ENCODE data around the gene RET.

The RET gene

DNA sequence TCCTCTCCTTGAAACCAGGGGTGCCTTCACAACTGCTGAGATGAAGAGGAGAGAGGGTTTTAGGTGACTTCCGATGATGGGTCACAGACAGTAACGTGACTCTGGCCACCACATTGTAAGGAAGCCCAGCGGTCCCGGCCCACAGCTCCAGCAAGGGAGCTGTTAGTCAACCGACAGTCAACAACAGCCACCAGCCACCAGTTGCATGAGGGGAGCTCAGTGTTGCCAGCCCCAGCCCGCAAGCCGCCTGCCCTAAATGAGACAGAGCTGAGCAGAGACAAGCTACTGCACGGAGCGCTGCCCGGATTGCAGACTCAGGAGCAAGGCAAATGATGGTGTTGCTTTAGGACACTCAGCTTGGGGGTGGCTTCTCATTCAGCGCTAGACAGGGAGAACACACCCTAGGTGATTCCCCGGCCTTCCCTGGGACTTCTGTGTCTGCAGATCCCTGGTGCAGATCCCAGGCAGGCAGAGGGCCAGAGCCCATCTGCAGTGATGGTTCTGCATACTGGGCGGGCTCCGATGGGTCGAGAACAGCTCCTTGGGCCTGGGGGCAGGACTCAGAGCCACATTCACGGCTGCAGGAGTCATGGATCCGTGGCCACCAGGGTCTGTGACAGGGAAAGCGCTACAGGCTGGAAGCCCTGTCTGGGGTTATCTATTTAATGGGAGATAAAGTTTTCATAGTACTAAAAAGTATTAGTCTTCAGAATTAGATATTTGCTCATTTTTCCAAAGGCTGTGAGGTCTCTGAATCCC lies 14.3 kb upstream of the RET start:
- no peak for DNase-seq (ENCODE audit: low spot score)

DNA sequence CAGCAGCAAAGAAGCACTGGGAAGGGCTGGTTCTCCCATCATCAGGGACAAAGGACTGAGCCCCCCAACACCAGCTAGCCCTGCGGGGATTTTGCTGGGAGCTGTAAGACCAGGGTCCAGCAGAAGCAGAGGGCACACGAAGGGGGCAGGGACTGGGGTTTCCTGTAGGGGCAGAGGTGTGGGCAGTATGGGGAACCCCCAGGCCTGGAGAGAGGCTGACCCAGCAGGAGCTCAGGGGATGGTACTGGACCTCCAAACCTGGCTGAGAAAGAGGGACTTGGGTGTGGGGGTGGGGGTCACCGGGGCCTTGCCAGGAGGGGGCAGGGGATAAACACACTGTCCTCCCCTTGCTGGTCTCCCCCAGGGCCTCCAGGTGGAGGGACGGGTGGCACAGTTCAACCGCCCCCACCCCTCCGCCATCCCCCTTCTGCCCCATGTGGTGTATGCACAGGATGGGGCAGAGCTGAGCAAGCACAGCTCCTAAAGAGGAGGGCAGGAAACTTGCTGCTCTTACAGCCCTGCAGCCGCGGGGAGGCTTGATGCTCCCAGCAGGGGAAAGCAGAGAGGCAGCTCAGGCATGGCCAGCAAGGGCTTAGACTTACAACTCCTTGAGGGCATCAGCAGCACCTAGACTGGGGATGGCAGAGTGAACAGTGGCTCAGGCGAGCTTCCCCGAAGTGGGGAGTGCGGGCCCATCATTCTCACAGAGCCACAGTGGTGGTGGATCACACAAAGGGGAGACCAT lies 12.4 kb upstream of the RET start:
- no peak for DNase-seq (ENCODE audit: low spot score)

DNA sequence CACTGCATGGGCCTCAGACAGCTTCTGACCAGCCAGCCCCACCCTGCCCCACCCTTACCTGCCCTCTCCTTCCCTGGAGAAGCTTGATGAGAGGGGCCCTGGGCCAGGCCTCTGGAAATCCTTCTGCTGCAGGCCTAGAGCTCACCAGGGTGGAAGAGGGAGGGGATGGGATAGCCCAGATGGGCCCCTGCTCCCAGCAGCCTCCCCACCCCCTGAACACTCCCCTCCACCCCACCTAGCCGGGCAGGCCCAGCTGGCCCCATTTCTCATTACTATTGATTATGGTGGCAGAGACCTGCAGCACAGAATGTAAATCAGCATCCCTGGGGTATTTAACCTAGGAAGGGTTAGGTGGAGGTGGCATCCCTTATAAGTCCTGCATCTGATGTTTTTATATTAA lies 11.6 kb upstream of the RET start:
- no peak for DNase-seq (ENCODE audit: low spot score)

DNA sequence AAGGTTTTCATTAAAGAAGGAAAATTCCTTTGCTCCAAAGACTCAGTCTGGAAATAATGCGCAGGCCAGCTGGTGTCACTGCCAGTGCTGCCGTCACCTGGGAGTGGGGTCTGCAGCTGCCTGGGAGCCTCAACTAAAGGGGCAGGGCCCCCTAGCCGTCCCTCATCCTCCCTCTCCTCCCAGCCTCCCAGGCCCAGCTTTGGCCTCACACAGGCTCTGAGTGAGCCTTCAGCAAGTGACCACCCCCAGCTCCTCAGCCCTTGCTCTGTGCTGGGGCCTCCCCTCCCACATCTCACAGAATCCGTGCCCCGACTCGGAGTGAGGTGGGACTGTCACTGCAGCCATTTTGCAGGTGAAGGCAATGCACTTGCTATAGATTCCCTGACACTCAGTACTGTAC lies 11.1 kb upstream of the RET start:
- DNase-seq (ENCODE audit: low spot score): no peak

DNA sequence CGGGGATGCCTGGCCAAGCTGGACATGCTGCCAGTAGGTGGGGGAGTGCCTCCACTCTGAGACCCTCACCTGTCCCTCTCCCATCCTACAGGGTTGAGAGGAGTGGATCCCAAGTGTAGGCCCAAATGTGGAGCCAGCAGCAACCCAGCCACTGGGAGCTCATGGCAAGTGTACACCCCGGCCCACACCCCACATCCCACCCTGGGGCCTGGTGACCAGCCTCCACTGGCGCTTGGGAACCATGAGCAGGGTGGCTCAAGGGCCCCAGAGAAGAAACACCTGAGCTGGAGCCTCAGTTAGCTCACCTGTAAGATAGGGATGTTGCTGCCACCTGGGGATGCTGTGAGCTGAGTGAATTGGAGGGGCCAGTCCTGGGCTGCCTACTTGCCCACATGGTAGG lies 10.4 kb upstream of the RET start:
- DNase-seq (ENCODE audit: low spot score): no peak

DNA sequence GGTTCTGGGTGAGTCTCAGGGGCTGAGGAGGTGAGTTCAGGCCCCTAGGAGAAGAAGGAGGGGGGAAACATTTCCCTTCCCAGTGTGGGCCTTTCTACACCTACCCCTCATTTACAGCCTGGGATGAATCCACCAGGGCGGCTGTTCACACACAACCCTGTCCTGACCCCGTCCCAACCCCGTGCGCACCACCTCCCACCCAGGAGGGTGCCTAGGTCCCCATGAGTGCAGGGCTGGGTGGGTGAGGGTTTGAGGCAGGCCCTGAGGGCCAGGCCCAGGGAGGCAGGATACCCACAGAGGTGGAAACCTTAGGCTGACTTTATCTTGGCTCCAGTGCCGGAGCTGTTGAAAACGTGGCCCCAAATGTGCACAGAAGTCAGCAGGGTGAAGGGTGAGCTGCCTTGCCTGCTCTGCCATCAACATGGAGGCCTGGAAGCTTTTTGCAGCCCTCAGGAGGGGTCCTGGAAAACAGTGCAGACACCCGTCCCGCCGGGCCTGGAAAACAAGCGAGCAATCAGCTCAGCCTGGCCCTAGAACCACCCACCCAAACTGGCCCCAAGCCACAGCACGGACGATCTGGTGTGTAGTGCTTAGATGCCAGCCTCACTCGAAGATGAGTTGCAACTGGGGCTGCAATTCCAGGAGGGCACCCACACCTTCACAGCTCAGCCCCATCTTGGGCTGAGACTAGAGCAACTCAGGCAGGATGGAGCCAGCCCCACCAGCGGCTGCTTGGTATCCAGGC lies 9.3 kb upstream of the RET start:
- DNase-seq (ENCODE audit: low spot score): no peak

DNA sequence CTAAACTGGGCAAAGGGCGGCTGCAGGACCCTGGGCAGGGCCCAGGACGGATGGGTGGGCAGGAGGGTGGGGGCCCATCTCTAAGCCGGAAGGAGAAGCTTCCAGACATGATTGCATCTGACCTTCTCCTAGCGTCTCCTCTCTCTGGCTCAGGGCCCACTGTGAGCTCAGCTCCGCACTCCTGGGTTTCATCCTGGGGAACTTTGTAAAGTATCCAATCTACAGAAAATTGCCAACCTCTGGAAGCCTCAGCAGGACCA lies 8.8 kb upstream of the RET start:
- DNase-seq (ENCODE audit: low spot score): no peak

DNA sequence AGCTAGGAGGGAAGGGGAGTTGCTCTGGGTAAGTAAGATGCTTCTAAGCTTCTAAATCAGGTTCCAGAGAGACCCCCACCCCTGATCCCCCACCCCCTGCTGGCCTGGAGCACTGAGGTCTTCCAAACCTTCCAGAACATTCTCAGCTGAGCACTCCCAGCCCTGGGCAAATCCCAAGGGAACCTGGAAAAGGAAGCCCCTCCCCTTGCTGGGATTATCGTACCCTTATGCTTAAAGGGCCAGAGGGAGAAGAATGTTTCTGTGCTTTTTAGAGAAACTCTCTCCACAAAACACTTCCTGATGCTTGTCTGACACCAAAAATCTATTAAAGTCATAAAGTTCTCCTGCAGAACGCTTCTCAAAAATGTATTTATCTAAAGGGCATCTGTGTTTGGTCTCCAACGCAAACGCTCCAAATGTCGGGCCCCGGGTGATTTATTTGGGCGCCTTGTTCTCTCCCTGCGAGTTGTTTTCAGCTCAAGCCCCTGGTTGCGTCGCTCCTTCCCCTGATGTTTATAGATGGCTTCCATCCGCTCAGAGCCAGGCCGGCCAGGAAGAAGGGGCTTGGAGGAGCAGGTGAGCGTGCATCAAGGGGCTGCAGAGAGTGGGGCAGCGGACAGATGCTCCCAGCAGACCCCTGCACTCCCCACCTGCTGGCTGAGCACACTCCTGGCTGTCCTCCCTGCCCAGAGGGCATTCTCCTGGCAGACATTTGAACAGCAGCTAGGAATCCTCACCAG lies 8.2 kb upstream of the RET start:
- DNase-seq (ENCODE audit: low spot score): no peak

DNA sequence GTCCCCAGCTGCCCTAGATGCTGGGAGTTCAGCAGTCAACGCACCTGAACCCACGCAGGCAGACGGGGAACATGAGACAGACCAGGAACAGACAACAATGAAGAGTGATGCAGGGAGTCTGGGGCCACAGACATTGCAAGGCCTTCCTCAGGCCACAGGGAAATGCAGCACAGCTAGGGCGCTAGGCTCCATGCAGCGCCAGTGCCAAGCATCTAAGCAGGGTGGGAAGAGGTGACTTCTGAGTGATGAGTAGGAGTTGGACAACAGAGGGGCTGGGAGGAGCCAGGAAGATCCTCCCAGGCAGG lies 7.7 kb upstream of the RET start:
- DNase-seq (ENCODE audit: low spot score): no peak

DNA sequence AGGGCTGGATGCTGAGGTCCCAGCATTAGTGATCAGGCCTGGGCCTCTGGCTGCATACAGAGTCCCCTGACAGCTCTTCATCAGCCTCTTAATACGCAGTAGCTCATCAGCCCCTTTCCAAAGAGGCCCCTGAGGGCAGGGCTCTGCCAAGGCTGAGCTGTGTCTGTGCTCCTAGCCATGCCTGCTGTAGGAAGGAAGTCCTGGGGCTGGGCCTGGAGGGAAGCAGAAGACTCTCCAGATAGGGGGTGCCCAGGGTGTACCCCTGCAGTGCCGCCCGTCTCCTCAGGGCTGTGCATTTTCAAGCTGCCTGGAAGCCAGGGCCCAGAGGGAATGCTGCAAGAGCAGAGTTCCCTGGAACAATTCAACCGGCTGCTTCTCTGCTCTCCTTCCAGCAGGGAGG lies 7.3 kb upstream of the RET start:
- DNase-seq (ENCODE audit: low spot score): no peak

DNA sequence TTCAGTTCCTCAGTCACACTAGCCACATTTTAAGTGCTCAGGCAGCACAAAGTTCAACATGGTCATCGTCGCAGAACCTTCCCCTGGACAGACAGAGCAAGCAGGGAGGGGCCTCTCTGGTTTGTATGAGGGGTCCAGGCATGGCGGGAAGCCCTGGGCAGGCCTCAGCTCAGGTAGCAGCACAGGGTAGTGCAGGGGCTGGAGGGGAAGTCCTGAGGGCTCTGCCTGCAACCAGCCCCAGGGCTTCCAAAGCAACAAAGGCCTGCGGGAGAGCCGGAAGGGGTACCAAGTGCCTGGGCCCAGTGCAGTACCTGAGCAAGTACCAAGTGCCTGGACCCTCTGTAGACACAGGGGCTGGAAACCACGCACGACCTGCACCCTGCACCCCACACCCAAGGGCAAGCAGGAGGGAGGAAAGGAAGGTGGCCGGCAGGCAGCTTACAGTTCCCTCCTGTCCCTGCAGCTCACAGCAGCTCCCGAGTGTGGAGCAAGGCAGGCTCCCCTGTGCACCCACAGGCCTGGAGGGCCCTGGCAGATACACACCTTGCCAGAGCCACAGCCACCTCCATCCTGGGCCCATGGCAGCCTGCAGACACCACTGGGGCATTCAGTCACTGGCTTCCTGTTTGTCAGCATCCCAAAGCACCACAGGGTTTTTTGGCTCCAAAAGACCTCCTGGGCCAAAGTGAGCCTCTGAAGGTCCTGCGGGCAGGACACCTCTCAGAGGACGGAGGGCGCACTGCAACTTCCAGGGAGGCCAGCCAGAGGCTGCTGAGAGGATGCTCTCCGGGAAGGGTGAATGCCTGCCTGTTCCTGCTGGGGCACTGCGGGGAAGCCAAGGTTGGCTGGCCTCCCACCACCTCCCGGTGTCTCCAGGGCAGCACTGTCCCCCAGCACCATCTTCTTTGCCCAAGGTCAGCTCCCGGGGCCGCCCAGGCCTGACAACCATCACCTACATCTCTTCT lies 6.5 kb upstream of the RET start:
- DNase-seq (ENCODE audit: low spot score): no peak

DNA sequence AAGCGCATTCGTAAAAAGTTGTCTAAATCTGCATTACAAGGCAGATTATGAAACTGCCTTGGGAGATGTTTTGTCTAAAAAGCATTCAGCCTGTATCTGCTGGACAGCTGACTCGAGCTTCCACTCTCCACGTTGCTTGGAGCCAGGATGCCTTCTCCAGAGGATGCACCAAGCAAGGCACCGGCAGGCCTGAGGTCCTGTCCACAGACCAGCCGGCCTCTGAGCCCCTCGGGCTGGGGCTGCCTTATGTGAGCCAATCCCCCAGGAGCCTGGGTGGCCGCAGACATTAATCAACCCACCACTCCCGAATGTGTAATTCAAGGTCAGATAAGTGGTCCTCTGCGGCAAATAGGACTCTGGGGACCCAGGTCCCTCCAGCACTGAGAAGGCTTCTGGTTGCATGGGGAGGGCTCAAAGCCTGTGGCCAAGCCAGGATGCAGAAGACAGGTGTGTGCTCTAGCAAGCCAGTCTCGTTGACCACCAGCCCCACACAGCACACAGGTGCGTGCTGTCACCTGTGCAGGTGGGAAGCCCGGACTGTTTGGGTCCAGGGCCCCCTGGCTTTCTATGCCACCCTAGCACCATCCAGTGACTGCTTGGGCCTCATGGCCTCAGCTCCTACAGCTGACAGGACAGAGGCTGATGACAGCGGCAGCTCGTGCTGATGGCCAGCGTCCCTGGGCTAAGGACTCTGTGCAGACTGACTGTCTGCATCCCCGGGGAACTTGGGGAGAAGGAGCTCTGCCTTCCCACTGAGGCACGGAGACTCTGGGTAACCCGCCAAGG lies 4.8 kb upstream of the RET start:
- no peak for DNase-seq (ENCODE audit: low spot score)

DNA sequence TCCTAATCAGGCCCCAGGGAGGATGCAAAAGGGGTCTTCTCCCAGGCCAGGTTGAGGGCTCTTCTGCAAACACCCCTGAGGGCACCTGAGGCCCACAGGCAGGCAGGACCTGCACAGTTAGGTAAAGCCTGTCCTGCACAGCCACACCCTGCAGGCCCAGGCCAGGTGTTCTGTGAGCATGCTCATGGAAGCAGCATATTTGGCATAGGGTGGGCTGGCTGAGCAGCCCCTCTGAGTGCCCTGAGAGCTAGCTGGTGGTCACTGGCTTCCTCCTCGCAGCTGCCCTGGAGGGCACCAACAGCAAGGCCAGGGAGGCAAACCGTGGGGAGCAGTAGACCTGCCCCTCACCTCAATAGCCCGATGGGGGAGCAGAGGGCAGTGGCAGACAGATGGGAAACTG lies 3.7 kb upstream of the RET start:
- DNase-seq (ENCODE audit: low spot score): no peak

DNA sequence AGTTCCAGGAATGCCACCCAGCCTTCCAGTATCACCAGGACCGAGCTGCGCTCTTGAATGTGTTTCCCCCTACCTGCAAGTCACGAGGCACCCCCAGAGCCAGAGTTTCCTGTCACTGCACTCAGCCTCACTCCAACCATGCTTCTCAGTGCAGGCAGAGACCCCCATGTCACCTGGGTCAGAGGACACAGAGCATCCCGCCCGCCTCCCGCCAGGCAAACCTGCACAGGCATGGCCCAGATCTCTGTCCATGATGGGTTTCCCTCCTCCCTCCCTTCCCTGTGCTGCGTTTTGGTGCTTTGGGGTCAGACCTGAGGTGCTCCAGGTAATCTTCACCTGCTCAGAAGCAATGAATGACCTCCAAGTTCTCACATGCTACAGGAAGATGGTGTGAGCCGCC lies 3.1 kb upstream of the RET start:
- no peak for DNase-seq (ENCODE audit: low spot score)

DNA sequence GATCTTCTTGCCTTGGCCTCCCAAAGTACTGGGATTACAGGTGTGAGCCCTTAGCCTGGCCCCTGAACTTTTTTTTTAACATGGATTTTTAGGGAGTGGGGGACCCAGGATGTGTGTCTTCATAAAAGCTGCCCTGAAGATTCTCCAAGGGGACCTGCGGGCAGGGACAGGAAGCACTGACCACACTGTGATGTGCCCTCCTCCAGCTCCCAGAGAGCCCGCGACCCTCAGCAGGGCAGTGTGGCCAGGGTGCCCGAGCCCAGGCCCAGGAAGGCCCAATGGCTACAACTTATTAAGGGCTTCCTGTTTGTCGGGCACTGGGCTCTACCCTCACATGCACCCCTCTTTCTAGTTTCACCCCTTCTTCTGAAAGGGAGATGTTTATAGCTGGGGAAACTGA lies 2.5 kb upstream of the RET start:
- no peak for DNase-seq (ENCODE audit: low spot score)

DNA sequence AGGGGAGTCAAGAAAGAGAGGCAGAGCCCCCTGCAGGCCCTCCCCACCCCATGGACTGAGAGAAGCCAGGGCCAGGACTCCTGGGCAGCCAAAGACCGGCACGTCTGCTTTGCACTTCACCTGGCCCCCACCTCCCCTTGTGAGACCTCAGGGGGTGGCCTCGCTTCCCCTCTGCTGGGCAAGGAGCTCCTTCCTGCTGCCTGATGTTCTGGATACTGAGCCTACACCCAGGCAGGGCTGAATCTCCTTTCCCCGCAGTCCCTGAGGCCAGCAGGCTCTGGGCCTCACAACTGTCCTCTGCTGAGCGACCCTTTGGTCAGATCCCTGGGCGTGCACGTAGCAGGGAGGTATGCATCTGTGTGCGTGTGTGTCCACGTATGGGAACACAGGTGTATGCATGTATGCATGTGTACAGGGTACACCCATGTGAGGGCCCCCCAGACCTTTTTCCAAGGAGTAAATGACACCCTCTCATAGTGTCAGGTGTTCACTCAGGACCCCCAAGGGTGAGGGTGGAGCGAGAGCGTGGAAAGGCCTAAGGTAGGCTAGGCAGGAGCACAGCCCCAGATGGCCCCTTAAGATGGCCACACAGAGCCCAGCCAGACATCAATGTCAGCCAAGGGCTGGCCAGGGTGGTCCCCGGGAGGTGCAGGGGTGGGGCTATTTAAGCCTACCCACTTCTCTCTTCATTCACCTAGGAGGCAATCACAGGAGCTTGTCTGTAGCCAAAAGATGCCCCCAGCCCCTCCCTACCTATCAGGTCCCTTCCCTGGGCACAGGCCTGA lies 1.9 kb upstream of the RET start:
- DNase-seq (ENCODE audit: low spot score): no peak

DNA sequence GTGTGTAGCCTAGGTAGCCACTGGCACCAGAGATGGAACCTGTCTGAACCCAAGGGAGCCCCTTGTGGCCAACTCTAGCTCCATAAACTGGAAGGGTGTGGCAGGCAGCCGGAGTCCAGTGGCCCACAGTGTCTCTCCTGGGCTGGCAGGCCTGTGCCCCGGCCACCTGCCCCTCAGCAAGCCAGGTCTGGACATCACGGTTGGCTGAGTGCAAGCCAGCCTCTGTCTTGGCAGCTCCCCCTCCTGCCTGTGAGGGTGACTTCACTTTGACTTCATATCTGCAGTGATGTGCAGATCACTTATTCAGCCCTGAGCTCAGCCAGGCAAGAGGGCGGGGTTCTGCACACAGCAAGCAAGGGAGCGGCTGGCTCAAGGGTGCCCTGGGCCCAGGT lies 1.3 kb upstream of the RET start:
- DNase-seq (ENCODE audit: low spot score): no peak

DNA sequence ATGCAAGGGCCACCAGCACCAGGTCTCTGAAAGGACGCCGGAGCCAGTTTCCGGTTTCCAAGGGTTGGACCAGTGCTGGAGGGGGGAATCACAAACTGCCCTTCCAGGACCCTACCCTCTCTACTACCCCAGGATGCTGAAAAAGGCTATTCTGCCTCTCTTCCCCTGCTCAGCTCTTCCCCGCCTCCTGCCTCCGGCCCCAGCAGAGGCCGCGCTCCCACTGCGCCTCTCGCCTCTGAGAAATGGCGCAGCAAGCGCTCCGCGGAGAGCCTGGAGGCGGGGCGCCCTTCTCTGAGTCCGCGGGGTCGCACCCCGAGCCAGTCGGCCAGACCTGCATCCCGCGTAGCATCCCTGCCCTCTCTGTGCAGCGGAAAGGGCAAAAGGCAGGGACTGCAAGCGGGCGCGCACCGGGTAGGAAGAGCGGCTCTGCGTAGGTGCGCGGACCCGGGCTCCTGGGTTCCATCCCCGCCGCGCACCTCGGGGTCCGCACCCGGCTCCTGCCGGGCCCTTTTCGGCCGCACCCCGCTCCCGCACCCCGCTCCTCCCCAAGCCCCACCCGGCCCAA lies 476 bp upstream of the RET start:
- no peak for DNase-seq (ENCODE audit: low spot score)

DNA sequence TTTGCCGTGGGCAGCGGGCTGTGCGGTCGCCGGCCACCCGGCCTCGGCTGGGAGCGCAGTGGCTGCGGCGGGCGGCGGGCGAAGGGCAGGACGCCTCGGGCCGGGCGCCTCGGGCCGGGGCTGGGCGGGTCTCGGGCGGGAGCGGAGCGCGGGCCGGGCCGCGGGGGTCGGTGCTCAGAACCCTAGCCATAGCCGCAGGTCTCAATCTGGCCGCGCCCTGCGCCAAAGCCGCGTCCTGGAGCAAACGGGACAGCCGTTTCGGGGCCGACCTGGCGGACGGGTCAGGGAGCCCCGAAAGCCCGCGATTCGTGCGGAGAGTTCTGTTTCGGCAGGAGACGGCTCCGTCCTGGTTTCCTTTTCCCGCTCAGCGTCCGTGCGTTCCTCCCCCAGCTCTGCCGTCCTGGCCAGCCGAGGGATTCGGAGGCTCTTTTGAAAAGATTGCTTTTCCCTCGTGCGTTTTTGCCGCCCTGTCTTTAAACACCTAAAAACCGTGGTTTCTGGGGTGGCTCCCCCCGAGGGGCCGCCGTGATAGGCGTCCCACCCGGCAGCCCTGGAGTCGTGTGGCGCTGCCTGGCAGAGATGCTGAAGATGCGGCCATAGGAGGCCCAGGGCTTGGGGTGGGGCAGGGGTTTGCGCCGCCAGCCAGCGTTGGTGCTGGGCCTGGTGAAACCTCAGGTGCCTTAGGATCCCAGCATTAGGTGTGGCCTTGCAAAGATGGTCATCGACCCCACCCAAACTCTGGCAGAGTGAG lies 727 bp downstream of the RET start:
- no peak for DNase-seq (ENCODE audit: low spot score)
